HG03575 (cell line): ENCODE measurements around the gene EEFSEC.

ENCODE experiments used
- ATAC-seq: cut with Tn5 transposase; IDR thresholded peaks from one replicate; pipeline ENCODE4 v1.9.1; 2021; ENCODE audit not compliant: unreplicated experiment, insufficient number of reproducible peaks, low FRiP score; ENCODE audit errors: extremely low read depth

The EEFSEC gene

GRCh38 chr3:128203169-128203568 is 49.9 kb downstream of the EEFSEC start:
- no peak for ATAC-seq

GRCh38 chr3:128205558-128206145 is 52.4 kb downstream of the EEFSEC start:
- no peak for ATAC-seq

GRCh38 chr3:128207951-128208350 is 54.7 kb downstream of the EEFSEC start:
- ATAC-seq, result no peak

GRCh38 chr3:128210711-128211110 is 57.4 kb downstream of the EEFSEC start:
- ATAC-seq, result no peak

- no peak for ATAC-seq
Measured at GRCh38 chr3:128214056-128214455, 60.8 kb downstream of the EEFSEC start.

GRCh38 chr3:128215290-128215689 is 62.0 kb downstream of the EEFSEC start:
- no peak for ATAC-seq

GRCh38 chr3:128215800-128216495 is 62.7 kb downstream of the EEFSEC start:
- ATAC-seq, result no peak

GRCh38 chr3:128217702-128218547 is 64.6 kb downstream of the EEFSEC start:
- ATAC-seq, result no peak

- ATAC-seq, result no peak
Measured at GRCh38 chr3:128218548-128219257, 65.4 kb downstream of the EEFSEC start.

- no peak for ATAC-seq
Measured at GRCh38 chr3:128221328-128221727, 68.0 kb downstream of the EEFSEC start.

- no peak for ATAC-seq
Measured at GRCh38 chr3:128222796-128223385, 69.6 kb downstream of the EEFSEC start.

- no peak for ATAC-seq
Measured at GRCh38 chr3:128226186-128226725, 73.0 kb downstream of the EEFSEC start.

GRCh38 chr3:128226795-128227395 is 73.6 kb downstream of the EEFSEC start:
- no peak for ATAC-seq

- ATAC-seq, result no peak
Measured at GRCh38 chr3:128227507-128227906, 74.2 kb downstream of the EEFSEC start.

GRCh38 chr3:128228366-128228910 is 75.2 kb downstream of the EEFSEC start:
- ATAC-seq, result no peak

- ATAC-seq, result no peak
Measured at GRCh38 chr3:128229106-128229857, 76.0 kb downstream of the EEFSEC start.

- ATAC-seq, result no peak
Measured at GRCh38 chr3:128231606-128232005, 78.3 kb downstream of the EEFSEC start.
